Measurements from ENCODE around the gene DLG1.

- TF ChIP-seq CTCF (IDR thresholded peaks at IDR 0.05) (no peak), POLR2A (IDR thresholded peaks at IDR 0.05) (no peak)
These were observed 82.1 kb downstream of the DLG1 start for GRCh38 chr3:197216169-197216860.
